ENCODE results near the gene TNIK.
"Not testable (repeated sequence)": the region's sequence is repeated elsewhere in the genome, so short reads cannot be mapped to it uniquely, and the experiment has no call there.

TNIK gene

GRCh38 chr3:171384101-171384891 lies 75.9 kb downstream of the TNIK start:
- H3K27ac ChIP-seq: no peak overlapping the region
- TF ChIP-seq ZFX (IDR thresholded peaks at IDR 0.05; ENCODE audit: borderline replicate concordance): no peak
- no peak for TF ChIP-seq CTCF (IDR thresholded peaks at IDR 0.05)

- H3K27ac ChIP-seq: no peak overlapping the region
Observed at GRCh38 chr3:171383206-171384018, 76.8 kb downstream of the TNIK start.

DNA sequence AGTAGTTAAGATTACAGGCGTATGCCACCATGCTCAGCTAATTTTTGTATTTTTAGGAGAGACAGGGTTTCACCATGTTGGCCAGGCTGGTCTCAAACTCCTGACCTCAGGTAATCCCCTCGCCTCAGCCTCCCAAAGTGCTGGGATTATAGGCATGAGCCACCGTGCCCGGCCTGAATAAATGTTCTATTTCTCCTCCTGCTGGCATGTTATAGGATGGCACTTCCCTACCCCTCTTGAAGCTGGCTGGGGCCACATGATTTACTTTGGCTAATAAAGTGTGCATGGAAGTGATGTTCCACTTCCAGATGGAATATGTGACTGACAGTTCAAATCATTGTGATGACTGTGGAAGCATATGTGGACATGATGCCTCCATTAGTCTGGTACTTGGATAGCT lies 77.9 kb downstream of the TNIK start:
- not testable (repeated sequence) for H3K27ac ChIP-seq

More at GRCh38 chr3:171383206-171384018, 76.8 kb downstream of the TNIK start:
- TF ChIP-seq CTCF (IDR thresholded peaks at IDR 0.05): no peak
- TF ChIP-seq ZFX (IDR thresholded peaks at IDR 0.05; ENCODE audit: borderline replicate concordance): no peak

DNA sequence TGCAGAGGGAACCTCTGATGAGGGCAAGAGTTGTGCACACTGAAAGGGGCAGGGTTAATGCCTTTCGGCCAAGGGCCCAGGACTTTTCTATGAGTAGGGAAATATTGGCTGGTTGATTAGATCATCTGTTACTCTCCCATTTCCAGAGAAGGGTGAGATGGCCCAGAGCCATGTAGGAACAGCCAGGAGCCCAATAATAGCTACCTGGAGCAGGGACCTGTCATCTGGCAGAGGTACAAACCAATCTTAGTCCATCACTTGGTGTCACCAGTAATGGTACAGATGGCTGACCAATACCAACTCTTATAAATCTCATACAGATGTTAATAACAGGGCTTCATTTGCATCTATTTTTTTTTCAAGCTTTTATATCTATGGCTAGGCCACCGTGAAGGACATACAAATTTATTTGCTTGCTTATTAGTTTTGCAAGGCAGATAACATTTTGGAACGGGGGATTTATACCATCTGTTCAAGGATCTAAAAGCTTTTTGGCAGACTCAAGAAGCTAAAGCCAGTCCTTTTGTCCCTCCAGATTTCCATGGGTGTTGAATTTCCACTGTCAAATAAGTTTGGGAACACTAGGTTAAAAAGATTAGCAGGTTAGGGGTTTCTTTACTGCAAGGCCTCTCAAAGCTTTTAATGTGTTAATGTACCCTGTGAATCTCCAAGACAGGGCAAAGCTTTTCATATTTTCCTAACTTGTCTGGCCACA lies 79.3 kb downstream of the TNIK start:
- H3K27ac ChIP-seq: no peak overlapping the region
- TF ChIP-seq CTCF (IDR thresholded peaks at IDR 0.05) (no peak), ZFX (IDR thresholded peaks at IDR 0.05; ENCODE audit: borderline replicate concordance) (no peak)

- no peak for TF ChIP-seq CTCF (IDR thresholded peaks at IDR 0.05)
- TF ChIP-seq ZFX (IDR thresholded peaks at IDR 0.05; ENCODE audit: borderline replicate concordance): no peak
Observed at GRCh38 chr3:171379961-171380483, 80.2 kb downstream of the TNIK start.

DNA sequence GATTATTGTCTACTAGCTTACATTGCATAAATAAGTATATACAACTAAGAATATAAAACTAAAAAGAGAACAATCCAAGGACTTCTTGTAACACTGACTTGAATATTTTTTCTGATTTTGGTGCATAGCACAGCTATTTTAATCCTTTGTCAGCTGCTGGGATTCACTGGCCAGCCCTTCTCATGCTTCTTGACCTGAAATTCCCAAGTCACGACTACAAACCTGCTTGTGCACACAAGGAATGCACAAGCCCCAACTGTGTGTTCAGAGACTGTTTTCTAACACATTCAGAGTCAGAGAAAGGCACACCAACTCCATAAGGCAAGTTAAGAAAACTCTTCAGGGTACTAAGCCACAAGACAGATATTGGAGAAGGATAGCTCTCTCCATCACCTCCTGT lies 80.9 kb downstream of the TNIK start:
- H3K27ac ChIP-seq: no peak overlapping the region
- no peak for TF ChIP-seq CTCF (IDR thresholded peaks at IDR 0.05)
- no peak for TF ChIP-seq ZFX (IDR thresholded peaks at IDR 0.05; ENCODE audit: borderline replicate concordance)

More at GRCh38 chr3:171379961-171380483, 80.2 kb downstream of the TNIK start:
- no peak overlapping the region for H3K27ac ChIP-seq

- no peak for TF ChIP-seq ZFX (IDR thresholded peaks at IDR 0.05; ENCODE audit: borderline replicate concordance)
- TF ChIP-seq CTCF (IDR thresholded peaks at IDR 0.05): no peak
- no peak overlapping the region for H3K27ac ChIP-seq
Observed at GRCh38 chr3:171378586-171378985, 81.6 kb downstream of the TNIK start.
